ENCODE results near the gene CA6.

The CA6 gene

GRCh38 chr1:8984990-8985389, 39.3 kb downstream of the CA6 start:
- no peaks in the 10 kb centered on the region for H3K9me3 ChIP-seq (ENCODE audit: control insufficient read depth, low read length)
- H3K79me2 ChIP-seq = no peaks in the 10 kb centered on the region
- H3K27ac ChIP-seq = no peak overlapping the region
- H3K36me3 ChIP-seq (ENCODE audit: control insufficient read depth, insufficient read depth, low read length) = no peaks in the 10 kb centered on the region
- H3K4me2 ChIP-seq (ENCODE audit: low read length) = no peak overlapping the region
- H3K27me3 ChIP-seq (ENCODE audit: control insufficient read depth, insufficient read depth, low read length) = no peaks in the 10 kb centered on the region
- H3K9ac ChIP-seq = no peak overlapping the region
- no peaks in the 10 kb centered on the region for H3K4me1 ChIP-seq
- H2AFZ ChIP-seq = no peak overlapping the region
- H3K4me3 ChIP-seq (ENCODE audit: low read depth, low read length) = no peak overlapping the region
- no peak for TF ChIP-seq CTCF (IDR thresholded peaks at IDR 0.05)

- no peaks in the 10 kb centered on the region for H3K79me2 ChIP-seq
- H3K9me3 ChIP-seq (ENCODE audit: control insufficient read depth, low read length) = no peaks in the 10 kb centered on the region
- H3K4me3 ChIP-seq (ENCODE audit: low read depth, low read length) = no peak overlapping the region
- H3K4me2 ChIP-seq (ENCODE audit: low read length) = no peak overlapping the region
- H3K4me1 ChIP-seq = no peaks in the 10 kb centered on the region
- no peak overlapping the region for H3K9ac ChIP-seq
- H3K27me3 ChIP-seq (ENCODE audit: control insufficient read depth, insufficient read depth, low read length) = no peaks in the 10 kb centered on the region
- no peak overlapping the region for H3K27ac ChIP-seq
- no peak for TF ChIP-seq CTCF (IDR thresholded peaks at IDR 0.05)
- no peaks in the 10 kb centered on the region for H3K36me3 ChIP-seq (ENCODE audit: control insufficient read depth, insufficient read depth, low read length)
- H2AFZ ChIP-seq = no peak overlapping the region
Measured at GRCh38 chr1:8985915-8986813, 40.5 kb downstream of the CA6 start.

GRCh38 chr1:8986814-8987190, 41.1 kb downstream of the CA6 start:
- H2AFZ ChIP-seq = no peak overlapping the region
- H3K27ac ChIP-seq = no peak overlapping the region
- TF ChIP-seq CTCF (IDR thresholded peaks at IDR 0.05) = no peak
- H3K9me3 ChIP-seq (ENCODE audit: control insufficient read depth, low read length) = no peaks in the 10 kb centered on the region
- no peak overlapping the region for H3K9ac ChIP-seq
- no peak overlapping the region for H3K4me3 ChIP-seq (ENCODE audit: low read depth, low read length)
- no peaks in the 10 kb centered on the region for H3K4me1 ChIP-seq
- no peaks in the 10 kb centered on the region for H3K36me3 ChIP-seq (ENCODE audit: control insufficient read depth, insufficient read depth, low read length)
- no peaks in the 10 kb centered on the region for H3K27me3 ChIP-seq (ENCODE audit: control insufficient read depth, insufficient read depth, low read length)
- H3K4me2 ChIP-seq (ENCODE audit: low read length) = no peak overlapping the region
- no peaks in the 10 kb centered on the region for H3K79me2 ChIP-seq

GRCh38 chr1:8987881-8988617, 42.4 kb downstream of the CA6 start:
- no peak overlapping the region for H3K4me3 ChIP-seq (ENCODE audit: low read depth, low read length)
- no peaks in the 10 kb centered on the region for H3K79me2 ChIP-seq
- no peaks in the 10 kb centered on the region for H3K4me1 ChIP-seq
- no peak overlapping the region for H3K4me2 ChIP-seq (ENCODE audit: low read length)
- no peaks in the 10 kb centered on the region for H3K36me3 ChIP-seq (ENCODE audit: control insufficient read depth, insufficient read depth, low read length)
- H2AFZ ChIP-seq = no peak overlapping the region
- peak; percentile 74 for TF ChIP-seq CTCF (IDR thresholded peaks at IDR 0.05)
- no peaks in the 10 kb centered on the region for H3K9me3 ChIP-seq (ENCODE audit: control insufficient read depth, low read length)
- H3K27me3 ChIP-seq (ENCODE audit: control insufficient read depth, insufficient read depth, low read length) = no peaks in the 10 kb centered on the region
- no peak overlapping the region for H3K9ac ChIP-seq
- no peak overlapping the region for H3K27ac ChIP-seq

Data from parathyroid adenoma (tissue), 2 donors.